ENCODE data around the gene GFM1.
A peak's percentile ranks its signal among the peaks of the same experiment; 100 is the strongest.

The GFM1 gene

GRCh38 chr3:158722108-158722507 lies 77.8 kb downstream of the GFM1 start:
- Histone ChIP-seq H4K20me1 (ENCODE audit: low read depth, low read length) (no peaks in the 10 kb centered on the region), H3K27me3 (ENCODE audit: low read length) (no peaks in the 10 kb centered on the region), H3K4me3 (ENCODE audit: insufficient read depth, low read length, poor library complexity, severe bottlenecking) (no peak overlapping the region), H3K27ac (ENCODE audit: low read depth, low read length) (no peak overlapping the region), H3K9me2 (replicated peaks; ENCODE audit: insufficient read depth, low read length) (no peaks in the 10 kb centered on the region), H3K9ac (ENCODE audit: low read length) (no peak overlapping the region), H3K9me3 (ENCODE audit: insufficient read depth, low read length) (no peaks in the 10 kb centered on the region), H2AFZ (ENCODE audit: low read depth, low read length, severe bottlenecking) (no peak overlapping the region), H3K79me2 (ENCODE audit: insufficient read depth, low read length) (no peaks in the 10 kb centered on the region), H3K36me3 (ENCODE audit: low read length) (no peaks in the 10 kb centered on the region), H3K4me2 (ENCODE audit: low read depth, low read length, poor library complexity, severe bottlenecking) (no peak overlapping the region), H3F3A (ENCODE audit: insufficient read depth) (no peaks in the 10 kb centered on the region)
- TF ChIP-seq CTCF (IDR thresholded peaks at IDR 0.05; ENCODE audit: insufficient read depth, low read length, poor library complexity, severe bottlenecking) (no peak), EZH2phosphoT487 (conservative IDR thresholded peaks at IDR 0.05; ENCODE audit: low read length) (no peak)

GRCh38 chr3:158723991-158724390 lies 79.7 kb downstream of the GFM1 start:
- Histone ChIP-seq H3K36me3 (ENCODE audit: low read length) (no peaks in the 10 kb centered on the region), H3F3A (ENCODE audit: insufficient read depth) (no peaks in the 10 kb centered on the region), H3K9me3 (ENCODE audit: insufficient read depth, low read length) (no peaks in the 10 kb centered on the region), H3K27ac (ENCODE audit: low read depth, low read length) (no peak overlapping the region), H3K27me3 (ENCODE audit: low read length) (no peaks in the 10 kb centered on the region), H3K9me2 (replicated peaks; ENCODE audit: insufficient read depth, low read length) (no peaks in the 10 kb centered on the region), H4K20me1 (ENCODE audit: low read depth, low read length) (no peaks in the 10 kb centered on the region), H2AFZ (ENCODE audit: low read depth, low read length, severe bottlenecking) (no peak overlapping the region), H3K4me3 (ENCODE audit: insufficient read depth, low read length, poor library complexity, severe bottlenecking) (no peak overlapping the region), H3K79me2 (ENCODE audit: insufficient read depth, low read length) (no peaks in the 10 kb centered on the region), H3K4me2 (ENCODE audit: low read depth, low read length, poor library complexity, severe bottlenecking) (no peak overlapping the region), H3K9ac (ENCODE audit: low read length) (no peak overlapping the region)
- TF ChIP-seq CTCF (IDR thresholded peaks at IDR 0.05; ENCODE audit: insufficient read depth, low read length, poor library complexity, severe bottlenecking) = no peak
- no peak for TF ChIP-seq EZH2phosphoT487 (conservative IDR thresholded peaks at IDR 0.05; ENCODE audit: low read length)

- no peak overlapping the region for H3K4me2 ChIP-seq (ENCODE audit: low read depth, low read length, poor library complexity, severe bottlenecking)
- H2AFZ ChIP-seq (ENCODE audit: low read depth, low read length, severe bottlenecking) = no peak overlapping the region
- no peak for TF ChIP-seq EZH2phosphoT487 (conservative IDR thresholded peaks at IDR 0.05; ENCODE audit: low read length)
- H3K79me2 ChIP-seq (ENCODE audit: insufficient read depth, low read length) = no peaks in the 10 kb centered on the region
- no peaks in the 10 kb centered on the region for H3K27me3 ChIP-seq (ENCODE audit: low read length)
- no peak overlapping the region for H3K4me3 ChIP-seq (ENCODE audit: insufficient read depth, low read length, poor library complexity, severe bottlenecking)
- no peaks in the 10 kb centered on the region for H4K20me1 ChIP-seq (ENCODE audit: low read depth, low read length)
- H3K9ac ChIP-seq (ENCODE audit: low read length) = no peak overlapping the region
- no peaks in the 10 kb centered on the region for H3F3A ChIP-seq (ENCODE audit: insufficient read depth)
- H3K9me3 ChIP-seq (ENCODE audit: insufficient read depth, low read length) = no peaks in the 10 kb centered on the region
- H3K9me2 ChIP-seq (replicated peaks; ENCODE audit: insufficient read depth, low read length) = no peaks in the 10 kb centered on the region
- H3K27ac ChIP-seq (ENCODE audit: low read depth, low read length) = no peak overlapping the region
- H3K36me3 ChIP-seq (ENCODE audit: low read length) = no peaks in the 10 kb centered on the region
Measured at GRCh38 chr3:158725348-158726011, 81.2 kb downstream of the GFM1 start.

- Histone ChIP-seq H3K4me3 (ENCODE audit: insufficient read depth, low read length, poor library complexity, severe bottlenecking) (no peak overlapping the region), H4K20me1 (ENCODE audit: low read depth, low read length) (no peaks in the 10 kb centered on the region), H3K36me3 (ENCODE audit: low read length) (no peaks in the 10 kb centered on the region), H3K27ac (ENCODE audit: low read depth, low read length) (no peak overlapping the region), H2AFZ (ENCODE audit: low read depth, low read length, severe bottlenecking) (peak overlapping the region; percentile 55), H3K27me3 (ENCODE audit: low read length) (no peaks in the 10 kb centered on the region), H3K9me2 (replicated peaks; ENCODE audit: insufficient read depth, low read length) (no peaks in the 10 kb centered on the region), H3K9me3 (ENCODE audit: insufficient read depth, low read length) (no peaks in the 10 kb centered on the region), H3K9ac (ENCODE audit: low read length) (0 out of 2 replicates have a peak overlapping the region, but pooled peaks have one; percentile 1), H3F3A (ENCODE audit: insufficient read depth) (no peaks in the 10 kb centered on the region), H3K79me2 (ENCODE audit: insufficient read depth, low read length) (no peaks in the 10 kb centered on the region), H3K4me2 (ENCODE audit: low read depth, low read length, poor library complexity, severe bottlenecking) (peak overlapping the region; percentile 34)
- TF ChIP-seq EZH2phosphoT487 (conservative IDR thresholded peaks at IDR 0.05; ENCODE audit: low read length) (no peak), CTCF (IDR thresholded peaks at IDR 0.05; ENCODE audit: insufficient read depth, low read length, poor library complexity, severe bottlenecking) (peak; percentile 75)
Measured at GRCh38 chr3:158727206-158728060, 83.1 kb downstream of the GFM1 start.
